Fibroblast of skin of right biceps (primary cell): ENCODE data around the gene CABP7.
A peak's percentile ranks its signal among the peaks of the same experiment; 100 is the strongest.

Source experiments
- DNase-seq: peaks from one replicate; pipeline ENCODE4 v3.0.0-alpha.2; 2013

CABP7 gene

GRCh38 chr22:29719899-29720645 is at the start of gene CABP7:
CABP7 (plus strand) TSS chr22:29720003; CDS start chr22:29720425, 422 bp downstream.
- DNase-seq, result no peak

- DNase-seq, result no peak
Observed at GRCh38 chr22:29670626-29671025, 49.2 kb upstream of the CABP7 start.

DNA sequence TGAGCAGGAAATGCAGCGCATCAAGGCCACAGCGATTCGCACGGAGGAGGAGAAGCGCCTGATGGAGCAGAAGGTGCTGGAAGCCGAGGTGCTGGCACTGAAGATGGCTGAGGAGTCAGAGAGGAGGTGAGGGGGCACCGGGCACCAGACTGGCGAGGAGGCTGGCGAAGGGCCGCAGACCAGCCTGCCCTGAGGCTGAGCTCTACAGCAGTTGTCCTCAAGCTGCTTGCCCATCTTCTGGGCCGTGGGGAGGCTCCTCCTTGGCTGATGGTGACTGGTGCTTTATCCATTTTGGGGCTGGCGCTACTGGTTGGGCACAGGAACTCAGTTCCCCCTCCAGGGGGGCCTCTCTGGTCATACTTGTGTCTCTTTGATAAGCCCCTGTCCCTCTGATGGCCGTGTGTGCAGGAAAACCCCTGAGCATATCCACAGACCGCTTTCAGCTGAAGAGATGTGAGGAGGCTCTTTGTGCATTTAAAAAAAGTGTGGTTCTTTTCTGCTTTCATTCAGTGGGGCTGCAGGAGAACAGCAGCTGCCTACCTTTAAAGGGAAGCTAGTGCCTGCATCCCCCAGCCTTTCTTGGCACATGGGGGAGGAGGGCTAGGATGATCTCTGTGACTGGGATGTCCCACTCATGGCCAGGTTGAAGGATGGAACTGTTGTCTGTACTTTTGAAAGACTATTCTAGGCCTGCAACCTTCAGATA is 46.3 kb upstream of the CABP7 start:
- no peak for DNase-seq

DNA sequence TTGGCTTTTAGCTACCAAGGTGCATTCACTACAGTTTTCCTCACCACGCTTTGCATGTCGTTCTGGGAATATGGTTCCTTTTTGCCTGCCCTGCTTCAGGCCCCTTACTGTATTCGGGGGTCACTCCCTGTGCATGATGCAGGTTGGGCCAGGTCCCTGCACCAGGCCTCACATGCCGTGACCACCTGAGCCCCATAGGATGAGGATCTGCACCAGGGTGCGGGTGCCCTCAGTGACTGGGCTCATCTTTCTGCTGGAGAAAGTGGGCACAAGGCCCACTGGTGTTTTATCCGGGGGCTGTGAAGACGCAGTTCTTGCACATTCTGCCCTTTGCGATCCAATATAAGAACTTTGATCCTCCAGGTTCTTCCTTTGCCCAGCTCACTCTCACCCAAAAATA is 45.7 kb upstream of the CABP7 start:
- no peak for DNase-seq

GRCh38 chr22:29679316-29679715 is 40.5 kb upstream of the CABP7 start:
- DNase-seq, result no peak

- no peak for DNase-seq
Observed at GRCh38 chr22:29683536-29683935, 36.3 kb upstream of the CABP7 start.

DNA sequence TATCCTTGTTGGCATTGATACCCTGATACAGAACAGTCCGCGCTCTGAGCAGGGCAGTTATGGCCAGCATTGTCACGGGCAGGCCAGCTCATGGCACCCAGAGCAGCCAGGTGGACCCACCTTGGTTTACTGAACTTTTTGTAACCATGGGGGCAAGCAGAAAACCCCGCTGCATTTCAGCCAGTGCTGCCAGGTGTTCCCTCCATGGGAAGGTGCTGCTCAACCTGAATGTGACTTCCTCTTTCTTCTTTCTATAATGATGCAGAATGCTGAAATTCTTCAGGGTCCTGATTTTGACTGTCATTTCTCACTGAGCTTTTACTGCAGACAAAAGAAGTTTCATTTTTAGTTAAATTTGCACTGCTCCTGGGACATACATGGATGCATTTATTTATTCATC is 35.6 kb upstream of the CABP7 start:
- DNase-seq, result no peak

- peak; percentile 32 for DNase-seq
Observed at GRCh38 chr22:29689206-29689879, 30.5 kb upstream of the CABP7 start.

GRCh38 chr22:29689880-29690213 is 30.0 kb upstream of the CABP7 start:
- peak; percentile 45 for DNase-seq

- DNase-seq, result peak; percentile 25
Observed at GRCh38 chr22:29690476-29690875, 29.3 kb upstream of the CABP7 start.

GRCh38 chr22:29691636-29692326 is 28.0 kb upstream of the CABP7 start:
- DNase-seq, result no peak

GRCh38 chr22:29692327-29692640 is 27.5 kb upstream of the CABP7 start:
- DNase-seq, result no peak

GRCh38 chr22:29693161-29693560 is 26.6 kb upstream of the CABP7 start:
- no peak for DNase-seq

DNA sequence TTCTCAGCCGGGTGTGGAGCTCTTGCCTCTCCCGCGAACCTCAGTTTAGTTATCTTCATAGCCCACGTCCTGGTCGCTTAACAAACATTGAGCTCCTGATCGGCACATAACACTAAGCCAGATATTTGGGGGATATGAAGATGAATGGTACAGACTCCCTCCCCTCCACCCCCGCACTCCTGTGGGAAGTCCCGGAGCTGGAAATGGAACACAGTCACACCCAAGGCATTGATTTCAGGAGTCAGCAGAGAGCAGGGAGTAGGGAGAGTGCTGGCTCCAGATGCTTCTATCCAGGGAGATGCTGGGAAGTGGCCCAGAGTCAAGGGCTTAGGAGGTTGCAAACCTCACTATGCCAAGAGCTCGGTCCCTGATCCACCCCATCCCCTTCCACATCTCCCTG is 26.1 kb upstream of the CABP7 start:
- no peak for DNase-seq

- no peak for DNase-seq
Observed at GRCh38 chr22:29695129-29695926, 24.5 kb upstream of the CABP7 start.

DNA sequence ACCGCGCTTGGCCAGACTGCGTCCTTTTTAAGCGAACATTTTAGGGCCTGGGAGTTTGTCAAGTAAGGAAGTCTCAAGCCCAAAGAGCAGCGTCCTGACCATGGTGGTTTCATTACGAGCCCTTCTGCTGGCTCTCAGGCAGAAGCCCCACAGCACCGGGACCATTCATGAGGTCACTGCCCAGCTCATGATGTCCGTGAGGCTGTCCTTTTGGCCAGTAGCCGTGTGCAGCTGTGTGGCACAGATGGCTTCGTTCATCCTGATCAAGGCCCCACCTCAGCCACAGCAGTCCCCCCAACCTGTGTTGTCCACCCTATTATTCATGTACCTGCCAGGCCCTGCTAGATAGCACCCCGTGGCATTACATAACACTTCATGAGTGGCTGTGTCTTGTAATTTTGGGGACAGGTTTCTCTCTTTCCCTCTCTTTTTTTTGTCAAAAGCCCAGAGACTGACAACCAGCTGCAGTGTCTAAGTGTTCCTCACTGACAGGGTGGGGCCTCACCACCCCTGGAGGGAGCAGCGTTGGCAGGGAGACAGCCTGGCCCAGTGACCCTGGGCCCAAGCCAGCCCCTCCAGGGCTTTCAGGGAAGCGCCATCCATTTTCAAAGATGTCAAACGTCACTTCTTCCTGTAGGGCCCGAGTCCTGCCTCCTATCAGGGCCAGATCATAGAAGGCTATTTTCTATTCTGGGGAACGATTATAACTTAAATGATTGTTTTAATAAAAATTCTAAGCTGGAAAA is 21.8 kb upstream of the CABP7 start:
- no peak for DNase-seq

GRCh38 chr22:29700206-29700899 is 19.4 kb upstream of the CABP7 start:
- DNase-seq, result peak; percentile 43

DNA sequence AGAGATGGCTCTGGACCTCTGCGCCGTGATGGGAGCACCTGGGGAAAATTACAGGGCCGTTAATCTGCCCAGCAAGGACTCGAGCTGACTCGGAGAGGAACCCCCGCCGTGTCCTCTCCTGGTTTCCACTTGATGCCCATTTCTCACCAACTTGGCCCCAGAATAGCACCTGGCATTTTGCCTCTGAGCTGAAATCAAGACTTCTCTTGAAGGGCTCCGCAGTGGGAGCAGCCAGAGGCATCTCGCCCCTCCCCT is 19.0 kb upstream of the CABP7 start:
- DNase-seq, result no peak

DNA sequence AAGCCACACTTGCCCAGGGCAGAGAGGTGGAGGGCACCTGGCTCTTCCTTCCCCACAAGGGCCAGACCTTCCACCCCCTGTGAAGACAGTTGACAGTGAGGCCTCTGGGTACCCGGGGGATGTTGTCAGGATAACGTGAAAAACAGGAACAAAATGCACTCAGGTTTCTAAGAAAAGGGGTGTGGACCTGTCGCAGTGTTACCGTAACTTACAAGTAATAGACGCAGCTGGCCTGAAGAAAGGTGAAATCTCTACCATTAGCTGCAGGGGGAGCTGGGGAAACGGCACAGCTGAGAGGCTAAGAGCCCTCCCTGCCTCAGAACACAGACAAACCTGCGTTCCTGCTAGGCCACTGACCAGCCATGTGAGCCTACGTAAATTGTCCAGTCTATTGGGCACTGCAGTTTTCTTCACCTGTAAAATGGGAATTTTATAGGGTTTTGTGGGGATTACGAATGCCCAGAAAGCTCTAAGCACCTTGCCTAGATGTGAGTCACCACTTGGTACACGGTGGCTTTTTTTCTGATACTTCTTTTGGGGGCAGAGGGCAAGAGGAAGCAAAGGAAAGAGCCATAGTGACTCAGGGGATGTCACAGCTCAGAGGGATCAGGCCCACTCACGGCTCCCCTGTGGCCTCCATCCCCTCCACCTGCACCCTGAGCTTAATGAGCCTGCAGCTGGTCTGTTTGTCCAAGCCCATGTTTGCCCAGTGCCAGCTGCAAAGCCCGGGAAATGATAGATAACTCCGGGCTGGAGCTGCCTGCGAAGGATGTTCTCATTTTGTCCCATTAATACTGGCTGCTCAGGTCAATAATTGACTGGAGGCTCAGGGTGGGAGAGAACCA is 18.4 kb upstream of the CABP7 start:
- peak; percentile 9 for DNase-seq

- no peak for DNase-seq
Observed at GRCh38 chr22:29702000-29702930, 17.5 kb upstream of the CABP7 start.
